RPMI7951 (cell line): ENCODE measurements around the gene AFAP1. TPM values are rescaled to one million over a fixed set of nuclear protein-coding genes. Genes with fewer than 3 reads are reported as not detected.

Experiments used
- DNase-seq: peaks from one replicate; pipeline ENCODE4 v3.0.0-alpha.2; 2012; ENCODE audit warnings: low read depth
- total RNA-seq: library from RNA; depleted of rRNA; stranded (reverse); fragments of >200 nt; shearing (Covaris generic); gene quantifications from 2 replicates; pipeline ENCODE4 v1.2.3, GENCODE V29; 2014

Gene AFAP1
- total RNA-seq, 1 experiment from 2014 or later = 31.4 TPM

DNA sequence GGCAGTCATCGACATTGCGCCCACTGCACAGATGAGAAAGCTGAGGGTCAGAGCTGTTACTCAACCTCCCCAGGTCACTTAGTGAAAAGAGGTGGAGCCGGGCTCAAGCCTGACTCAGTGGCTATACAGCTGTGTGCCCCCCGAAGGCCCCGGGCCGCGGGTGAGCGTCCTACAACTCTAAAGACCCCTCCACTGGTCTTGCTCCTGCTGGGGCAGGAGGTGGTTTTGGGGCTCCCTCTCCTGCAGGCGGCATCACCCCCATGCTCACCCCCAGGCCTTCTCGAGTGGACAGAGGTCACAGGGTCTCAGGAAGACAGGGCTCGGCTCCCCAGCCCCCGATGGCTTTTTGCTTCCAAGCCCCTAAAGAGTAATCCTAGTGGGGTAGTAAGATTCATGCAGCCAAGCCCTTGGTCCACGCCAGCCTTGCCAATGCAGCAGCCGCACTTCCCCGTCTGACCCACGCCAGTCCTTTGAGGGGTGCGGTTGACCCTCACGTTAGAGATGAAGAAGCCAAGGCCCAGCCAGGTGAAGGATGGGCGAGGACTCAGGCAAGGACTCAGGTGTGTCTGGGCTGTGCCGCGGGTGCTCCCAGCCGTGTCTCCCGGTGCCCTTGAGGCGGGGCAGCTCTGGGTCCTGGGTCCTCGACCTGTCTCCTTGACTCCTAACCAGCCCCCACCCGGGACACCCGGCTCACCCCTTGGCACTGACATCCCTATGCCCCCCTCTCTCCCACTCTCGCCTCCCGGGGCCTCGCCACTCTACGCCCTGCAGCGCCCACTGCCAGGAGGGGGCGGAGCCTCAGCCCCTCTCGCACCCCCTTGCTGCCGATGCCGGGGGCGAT is 200.4 kb downstream of the AFAP1 start:
- DNase-seq = no peak

DNA sequence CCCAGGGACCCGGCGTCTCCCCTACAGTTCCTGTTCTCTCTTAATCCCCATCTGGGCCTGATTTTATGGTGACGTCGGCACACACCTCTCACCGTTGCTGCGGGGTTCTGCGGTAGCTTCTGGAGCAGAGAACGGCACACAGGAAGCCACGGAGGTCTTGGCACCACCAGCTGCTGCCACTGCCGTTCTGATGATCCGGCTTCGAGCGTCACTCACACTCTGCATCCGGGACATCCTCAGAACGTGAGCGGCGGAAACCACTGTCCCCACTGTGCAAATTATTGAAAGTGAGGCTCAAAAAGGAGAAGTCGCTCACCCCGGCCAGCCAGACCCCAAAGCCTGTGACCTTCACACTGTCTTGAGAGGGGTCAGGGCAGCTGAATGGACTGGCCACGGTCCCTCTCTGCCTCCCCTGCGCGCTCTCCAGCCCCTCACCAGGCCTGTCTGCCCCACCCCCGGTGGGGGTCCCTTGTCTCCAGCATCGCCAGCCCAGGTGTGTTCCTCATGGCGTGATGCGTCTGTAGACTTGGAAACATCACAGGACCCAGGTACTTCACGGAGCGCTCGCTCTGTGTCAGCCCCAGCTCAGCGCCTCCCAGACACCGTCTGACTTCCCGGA is 201.1 kb downstream of the AFAP1 start:
- DNase-seq = no peak

DNA sequence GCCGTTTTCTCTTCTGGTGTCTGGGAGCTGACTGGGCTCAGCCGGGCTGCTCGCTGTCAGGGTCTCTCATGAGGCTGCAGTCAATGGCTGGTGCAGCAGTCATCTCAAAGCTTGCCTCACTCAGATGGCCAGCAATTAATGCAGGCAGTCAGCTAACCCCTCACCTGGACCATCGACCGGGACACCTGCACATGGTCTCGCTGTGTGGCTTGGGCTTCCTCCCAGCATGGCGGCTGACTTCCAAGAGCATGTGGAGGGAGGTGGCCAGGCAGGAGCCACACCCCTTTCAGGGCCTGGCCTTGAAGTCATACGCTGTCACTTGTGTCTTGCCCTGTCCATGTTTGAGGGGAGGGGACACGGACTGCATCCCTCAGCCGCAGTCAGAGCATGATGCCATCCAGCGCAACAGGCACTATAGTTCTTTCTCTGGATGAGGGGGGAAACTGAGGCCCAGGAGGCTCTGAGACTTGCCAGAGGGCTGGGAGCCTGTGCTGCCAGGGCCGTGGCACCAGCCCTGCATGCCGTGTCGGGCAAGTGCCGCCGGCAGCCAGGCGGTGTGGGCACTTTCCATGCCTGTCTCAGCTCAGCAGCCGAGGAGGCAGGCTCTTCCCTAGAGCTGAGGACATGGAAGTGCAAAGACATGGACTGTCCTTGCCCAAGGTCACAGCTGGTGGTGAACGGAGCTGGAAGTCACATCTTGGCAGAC is 201.8 kb downstream of the AFAP1 start:
- DNase-seq = no peak

DNA sequence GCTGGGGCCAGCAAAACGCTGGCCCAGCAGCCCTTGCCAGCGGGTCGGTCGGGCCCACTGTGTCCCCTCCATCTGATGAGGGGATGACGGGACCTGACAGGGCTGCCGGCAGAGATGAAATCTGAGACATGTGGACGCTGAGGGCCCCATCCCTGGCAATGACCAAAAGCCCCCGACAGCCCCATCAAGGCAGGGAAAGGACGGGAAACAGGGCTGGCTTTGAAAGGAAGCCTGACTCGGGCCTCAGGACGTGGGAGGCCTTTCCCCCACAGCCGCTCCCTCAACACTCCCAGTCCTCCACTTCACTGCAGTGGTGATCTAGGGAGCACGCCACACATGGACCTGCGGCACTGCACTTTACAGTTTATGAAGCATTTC is 202.4 kb downstream of the AFAP1 start:
- no peak for DNase-seq

DNA sequence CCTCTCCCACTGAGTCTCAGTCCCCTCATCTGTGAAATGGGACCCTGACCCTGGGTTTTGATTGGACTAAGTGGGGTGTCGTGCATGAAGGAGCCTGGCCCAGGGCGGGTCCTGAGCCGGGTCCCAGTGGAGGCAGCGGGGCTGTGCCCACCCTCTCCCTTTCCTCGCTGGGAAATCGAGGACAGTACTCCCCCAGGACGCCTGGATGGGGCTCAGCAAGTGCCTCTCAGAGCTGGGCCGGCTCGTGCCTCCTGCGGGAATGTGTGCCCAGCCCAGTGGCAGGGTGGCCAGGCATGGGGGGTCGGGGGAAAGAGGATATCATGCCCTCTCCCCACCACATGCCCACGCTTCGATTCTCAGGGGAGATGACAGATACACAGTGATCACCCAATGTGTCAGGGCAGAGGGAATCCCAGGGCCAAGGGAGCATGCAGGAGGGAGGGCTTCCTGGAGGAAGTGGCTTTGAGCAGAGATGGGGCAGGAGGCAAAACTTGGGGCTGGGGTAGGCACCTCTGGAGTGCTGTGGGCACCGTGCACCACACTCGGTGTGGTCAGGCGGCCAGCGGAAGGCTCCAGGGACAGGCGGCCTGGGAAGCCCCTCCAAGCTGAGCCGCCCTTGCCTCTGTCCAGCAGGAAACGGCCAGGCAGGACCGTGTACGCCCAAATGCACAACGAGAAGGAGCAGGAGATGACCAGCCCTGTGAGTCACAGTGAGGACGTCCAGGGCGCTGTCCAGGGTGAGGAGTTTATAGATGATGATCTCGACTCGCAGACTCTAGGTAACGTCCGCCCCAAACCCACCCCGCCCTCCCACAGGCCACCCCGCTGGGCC is 203.0 kb downstream of the AFAP1 start:
- peak; percentile 71 for DNase-seq

DNA sequence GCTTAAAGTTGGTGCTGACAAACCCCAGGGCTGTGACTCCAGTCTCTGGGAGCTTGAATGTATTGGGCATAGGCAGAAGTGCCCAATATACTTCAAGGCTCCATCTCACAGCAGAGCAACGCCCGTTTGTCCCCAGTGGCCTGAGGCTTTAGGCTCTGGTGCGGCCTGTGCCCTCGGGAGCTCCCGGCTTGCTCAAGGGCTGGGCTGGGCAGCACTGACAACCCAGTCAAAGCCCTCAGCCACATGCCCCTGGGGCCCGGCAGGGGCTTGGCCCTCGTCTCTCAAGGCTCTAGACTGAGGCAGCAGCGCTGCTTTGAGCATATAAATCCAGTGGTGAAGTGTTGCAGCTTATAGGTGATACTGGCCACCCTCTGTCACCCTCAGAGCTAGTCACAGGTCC is 203.7 kb downstream of the AFAP1 start:
- no peak for DNase-seq

DNA sequence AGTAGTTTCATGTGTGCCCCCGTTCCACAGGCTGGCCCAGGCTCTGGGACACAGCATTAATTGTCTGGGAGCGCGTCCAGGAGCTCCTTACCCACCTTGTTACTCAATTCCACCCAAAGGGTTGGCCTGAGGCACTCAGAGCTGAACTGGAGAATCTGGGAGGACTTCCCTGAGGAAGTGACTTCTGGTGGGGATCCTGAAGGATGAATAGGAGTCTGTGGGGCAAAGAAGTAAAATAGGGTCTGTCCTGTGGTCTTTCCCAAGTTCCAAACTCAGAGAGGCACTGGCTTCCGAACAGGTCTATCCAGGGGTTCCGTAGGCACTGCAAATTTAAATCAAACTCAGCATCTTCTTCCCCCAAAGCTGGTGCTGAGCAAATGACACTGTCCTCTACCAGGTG is 204.3 kb downstream of the AFAP1 start:
- no peak for DNase-seq

DNA sequence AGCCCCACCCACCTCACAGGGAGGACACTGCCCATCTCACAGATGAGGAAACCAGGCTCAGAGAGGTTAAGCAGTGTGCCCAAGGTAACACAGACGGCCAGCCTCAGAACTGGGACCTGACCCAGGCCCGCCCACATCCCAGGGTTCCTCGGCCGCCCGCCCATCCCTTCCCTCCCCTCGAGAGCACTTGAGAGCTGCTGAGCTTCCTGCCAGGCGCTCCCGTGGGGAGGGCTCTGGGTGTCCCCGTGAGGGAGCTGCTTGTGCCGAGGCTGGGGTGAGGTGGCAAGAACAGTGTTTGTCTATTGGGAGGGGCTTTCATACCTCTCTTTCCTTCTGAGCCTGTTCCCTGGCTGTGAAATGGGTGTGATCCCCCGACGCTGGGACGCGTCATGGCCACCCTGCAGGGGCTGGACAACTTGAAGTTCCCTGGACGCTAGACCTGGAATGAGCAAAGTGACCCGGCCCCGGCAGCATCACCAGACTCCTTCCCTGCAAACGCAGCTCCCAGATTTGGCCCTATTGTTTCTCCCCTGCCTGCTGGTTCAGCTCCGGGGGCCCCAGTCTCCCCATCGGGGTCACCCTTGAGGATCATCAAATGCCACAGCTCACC is 204.9 kb downstream of the AFAP1 start:
- DNase-seq = no peak

DNA sequence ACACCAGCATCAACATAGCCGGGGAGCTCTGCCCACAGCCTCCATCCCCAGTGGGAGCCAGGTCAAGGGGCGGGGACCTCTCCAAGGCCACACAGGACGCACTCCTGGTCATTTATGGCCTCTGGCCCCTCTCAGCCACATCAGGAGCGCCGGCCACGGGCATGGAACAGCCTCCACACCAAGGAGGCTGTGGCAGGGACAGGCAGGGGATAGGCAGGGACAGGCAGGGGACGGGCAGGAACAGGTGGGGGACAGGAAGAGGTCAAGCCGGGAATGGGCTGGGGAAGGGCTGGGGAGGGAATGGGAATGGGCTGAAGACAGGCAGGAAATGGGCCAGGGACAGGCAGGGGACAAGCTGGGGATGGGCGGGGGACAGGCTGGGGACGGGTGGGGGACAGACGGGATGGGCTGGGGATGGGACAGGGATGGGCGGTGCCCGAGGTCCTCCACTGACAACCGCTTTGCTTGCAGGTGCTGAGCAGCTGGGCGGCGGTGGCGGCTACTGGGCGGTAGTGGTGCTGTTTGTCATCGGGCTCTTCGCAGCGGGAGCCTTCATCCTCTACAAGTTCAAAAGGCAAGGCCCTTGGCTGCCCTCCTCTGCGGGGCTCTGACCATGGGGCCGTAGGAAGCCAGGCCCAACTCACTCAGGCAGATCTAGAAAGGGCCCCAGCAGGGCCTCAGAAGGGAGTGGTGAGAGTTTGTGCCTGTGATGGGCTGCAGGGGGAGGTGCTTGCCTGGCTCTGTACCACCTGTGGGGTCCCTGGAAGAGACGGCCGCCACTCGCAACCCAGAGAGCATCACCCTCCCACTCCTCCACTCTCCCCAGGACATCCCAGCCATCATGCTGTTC is 205.6 kb downstream of the AFAP1 start:
- no peak for DNase-seq

DNA sequence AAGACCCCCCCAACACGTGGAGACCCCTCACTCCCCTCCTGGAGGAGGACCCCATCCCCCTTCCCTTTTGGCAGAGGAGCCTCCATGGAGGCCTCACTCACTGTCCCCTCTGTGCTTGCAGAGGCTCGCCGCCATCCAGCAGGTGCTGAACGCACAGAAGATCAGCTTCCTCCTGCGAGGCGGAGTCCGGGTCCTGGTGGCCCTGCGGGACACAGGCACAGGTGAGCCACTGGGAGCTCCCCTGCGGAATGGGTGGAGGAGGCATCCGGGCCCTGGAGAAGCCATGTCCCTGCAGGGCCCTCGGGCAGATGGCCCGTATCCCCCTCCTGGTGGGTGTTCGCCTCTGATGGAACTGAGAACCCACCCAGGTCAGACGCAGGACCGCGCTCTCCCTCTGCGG is 206.5 kb downstream of the AFAP1 start:
- DNase-seq = no peak

DNA sequence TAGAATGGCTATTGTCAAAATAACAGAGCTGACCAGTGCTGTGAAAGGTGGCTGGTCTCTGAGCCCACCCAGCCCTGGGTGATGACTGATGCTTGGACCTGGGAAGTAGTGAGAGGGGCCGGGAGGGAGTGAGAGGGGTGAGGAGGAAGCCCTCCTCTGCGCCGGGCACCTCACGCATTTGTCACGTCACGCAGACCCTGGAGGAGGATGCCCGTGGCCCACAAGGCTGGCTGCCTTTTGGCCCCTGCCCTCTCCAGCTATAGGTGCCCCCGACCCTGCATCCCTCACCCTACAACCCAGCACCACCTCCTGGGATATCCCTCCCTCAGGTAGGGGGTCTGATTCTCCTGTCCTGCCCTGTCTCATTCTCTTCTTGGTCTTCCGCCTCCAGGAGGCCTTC is 207.4 kb downstream of the AFAP1 start:
- DNase-seq = no peak

DNA sequence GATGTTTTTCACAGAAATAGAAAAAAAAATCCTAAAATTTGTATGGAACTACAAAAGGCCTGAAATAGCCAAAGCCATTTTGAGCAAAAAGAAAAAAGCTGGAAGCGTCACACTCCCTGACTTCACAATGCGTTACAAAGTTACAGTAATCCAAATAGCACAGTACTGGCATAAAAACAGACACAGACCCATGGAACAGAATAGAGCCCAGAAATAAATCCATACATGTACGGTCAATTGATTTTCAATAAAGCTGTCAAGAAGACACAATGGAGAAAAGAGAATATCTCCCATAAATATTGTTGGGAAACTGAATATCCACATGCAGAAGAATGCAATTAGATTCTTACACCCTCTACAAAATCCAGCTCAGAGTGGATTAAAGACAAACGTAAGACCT is 208.2 kb downstream of the AFAP1 start:
- no peak for DNase-seq

DNA sequence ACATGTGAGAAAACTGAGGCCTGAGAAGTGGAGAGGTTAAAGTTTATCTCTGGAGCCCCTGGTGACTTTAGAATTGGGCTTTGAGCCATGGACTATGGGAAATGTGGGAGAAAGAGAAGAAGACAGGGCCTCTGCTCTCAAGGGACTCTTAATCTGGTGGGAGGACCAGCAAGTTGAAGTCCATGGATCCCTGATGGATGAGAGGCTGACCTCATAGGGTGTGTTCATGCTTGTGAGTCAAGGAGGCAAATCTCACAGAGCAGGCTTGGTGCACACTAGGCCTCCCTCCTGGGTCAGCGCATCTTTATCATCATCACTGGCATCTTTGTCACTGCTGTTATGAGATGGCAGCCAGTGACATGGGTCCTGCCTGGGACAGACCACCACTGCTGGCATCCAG is 211.9 kb downstream of the AFAP1 start:
- DNase-seq = no peak

DNA sequence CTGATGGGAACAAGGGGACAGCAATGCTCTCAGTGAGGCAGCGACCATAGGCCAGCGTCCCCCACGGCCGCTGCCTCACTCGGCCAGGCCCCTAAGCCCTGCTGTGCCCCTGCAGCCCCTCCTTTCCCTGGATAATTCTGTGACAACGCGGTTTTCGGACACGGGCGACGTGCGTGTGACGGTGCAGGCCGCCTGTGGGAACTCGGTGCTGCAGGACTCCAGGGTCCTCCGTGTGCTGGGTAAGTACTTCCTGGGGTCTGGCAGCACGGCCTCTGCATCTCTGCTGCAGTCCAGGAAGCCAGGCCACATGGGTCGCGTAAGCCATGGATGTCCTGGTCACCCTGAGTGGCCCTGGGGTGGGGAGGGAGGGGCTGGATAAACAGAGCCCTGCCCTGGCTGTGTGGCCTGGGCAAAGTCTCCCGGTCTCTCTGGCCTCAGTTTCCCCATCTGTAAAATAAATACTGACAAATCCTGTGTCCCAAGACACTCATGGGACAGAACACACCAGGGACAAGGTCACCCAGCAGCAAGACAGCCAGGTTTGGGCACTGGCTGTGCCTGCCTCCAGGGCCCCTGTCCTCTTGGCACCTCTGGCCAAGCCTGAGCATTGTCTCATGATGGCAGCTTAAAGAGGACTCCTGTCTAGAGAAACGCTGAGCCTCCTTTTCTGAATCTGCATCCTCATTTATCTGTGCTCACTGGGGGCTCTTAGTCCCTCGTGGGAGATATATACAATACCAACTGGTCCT is 212.8 kb downstream of the AFAP1 start:
- DNase-seq = no peak

DNA sequence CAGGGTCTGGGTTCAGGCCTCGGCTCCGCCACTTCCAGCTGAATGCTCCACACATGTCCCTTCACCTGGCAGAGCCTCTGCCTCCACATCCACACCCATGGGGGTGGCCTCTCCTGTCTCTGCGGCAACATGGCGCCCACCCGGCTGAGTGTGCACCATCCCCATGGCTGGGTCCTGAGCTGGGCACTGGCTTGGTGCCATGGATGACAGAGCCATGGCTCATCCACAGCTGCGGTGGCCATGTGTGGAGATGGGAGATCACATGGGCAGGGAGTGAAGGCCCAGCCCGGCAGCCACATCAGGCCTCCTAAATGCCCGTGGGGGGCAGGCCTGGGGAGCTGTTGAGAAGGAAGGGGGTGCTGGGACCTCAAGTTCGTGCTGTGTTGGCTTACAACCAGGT is 213.7 kb downstream of the AFAP1 start:
- peak; percentile 90 for DNase-seq

DNA sequence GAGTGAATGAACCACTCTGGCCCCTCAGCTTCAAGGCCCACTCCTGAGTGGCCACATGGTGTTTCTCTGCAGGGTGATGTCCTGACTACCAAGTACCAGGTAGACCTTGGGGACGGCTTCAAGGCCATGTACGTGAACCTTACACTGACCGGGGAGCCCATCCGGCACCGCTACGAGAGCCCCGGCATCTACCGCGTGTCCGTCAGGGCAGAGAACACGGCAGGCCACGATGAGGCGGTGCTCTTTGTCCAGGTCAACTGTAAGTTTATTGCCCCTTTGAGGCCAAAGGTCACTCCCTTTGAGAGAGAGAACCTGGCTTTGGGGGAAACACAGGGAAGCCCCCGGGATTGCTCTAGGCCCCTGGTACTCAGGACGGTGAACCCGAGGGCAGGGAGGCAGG is 216.0 kb downstream of the AFAP1 start:
- no peak for DNase-seq

DNA sequence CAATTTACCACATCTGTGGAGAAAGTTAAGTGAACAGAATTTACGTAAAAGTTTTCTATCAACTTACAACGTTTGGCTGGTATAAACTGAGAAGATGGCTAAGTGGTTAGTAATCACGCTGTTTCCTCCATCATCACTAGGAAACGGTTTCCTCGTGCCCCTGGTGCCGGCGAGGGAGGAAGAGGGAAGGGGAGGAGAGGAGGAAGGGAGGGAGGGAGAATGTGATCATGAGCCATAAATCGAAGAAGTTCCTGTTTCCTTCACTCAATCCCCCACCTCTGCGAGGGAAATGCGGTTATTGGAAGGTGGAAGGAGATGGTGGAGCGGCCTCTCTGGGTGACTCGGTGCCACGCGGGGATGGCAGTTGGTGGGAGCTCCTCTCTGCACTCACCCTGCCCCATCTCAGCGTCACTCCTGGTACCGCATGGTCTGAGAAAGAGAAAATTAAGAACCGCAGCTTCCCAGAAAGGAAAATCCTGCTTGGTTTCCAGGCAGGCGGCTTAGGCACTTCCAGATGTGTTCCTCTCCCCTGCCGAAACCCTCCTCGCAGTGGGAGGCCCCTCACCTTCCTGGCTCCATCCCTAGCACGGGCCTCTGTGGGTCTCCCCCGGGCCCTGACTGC is 216.8 kb downstream of the AFAP1 start:
- DNase-seq = peak; percentile 21

DNA sequence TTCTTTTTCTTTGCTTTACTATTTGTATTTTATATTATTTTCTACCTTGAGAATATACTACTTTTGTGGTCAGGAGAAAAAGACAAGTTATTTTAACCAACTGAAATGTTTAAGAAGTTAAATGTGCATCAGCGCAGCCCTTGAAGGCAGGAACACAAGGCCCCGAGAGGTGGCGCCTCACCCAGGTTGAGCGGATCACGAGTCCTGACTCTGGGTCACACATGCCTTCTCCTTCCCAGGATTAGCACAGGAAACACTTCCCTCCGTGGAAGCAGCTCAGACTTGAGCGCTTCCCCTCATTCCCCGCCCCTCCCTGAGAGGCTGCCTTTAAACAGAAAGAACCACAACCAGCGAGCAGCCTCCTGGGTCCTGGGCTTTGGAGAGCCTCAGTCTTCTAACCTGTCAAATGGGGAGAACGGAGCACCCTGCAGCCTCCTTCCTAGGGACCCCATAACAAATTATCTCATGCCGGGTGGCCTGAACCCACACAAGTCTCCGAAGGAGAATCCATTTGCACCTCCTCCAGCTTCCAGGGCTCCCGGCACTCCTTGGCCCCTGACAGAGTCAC is 217.6 kb downstream of the AFAP1 start:
- DNase-seq = peak; percentile 40
